Stimulated activated CD4-positive, alpha-beta T cell treated with anti-CD3 and anti-CD28 coated beads, Interleukin-1b, Interleukin-23, amount 100 ng/mL, for 1 hour (primary cell): ENCODE data around the gene IRF4.
"Not testable (repeated sequence)": the region's sequence is repeated elsewhere in the genome, so short reads cannot be mapped to it uniquely, and the experiment has no call there.

Experiments used
- DNase-seq, 2 donors: peaks; one replicate each; pipeline ENCODE4 v3.0.0-alpha.2; 2020; ENCODE audit warnings: low read depth in 2 of 2

IRF4 gene

DNA sequence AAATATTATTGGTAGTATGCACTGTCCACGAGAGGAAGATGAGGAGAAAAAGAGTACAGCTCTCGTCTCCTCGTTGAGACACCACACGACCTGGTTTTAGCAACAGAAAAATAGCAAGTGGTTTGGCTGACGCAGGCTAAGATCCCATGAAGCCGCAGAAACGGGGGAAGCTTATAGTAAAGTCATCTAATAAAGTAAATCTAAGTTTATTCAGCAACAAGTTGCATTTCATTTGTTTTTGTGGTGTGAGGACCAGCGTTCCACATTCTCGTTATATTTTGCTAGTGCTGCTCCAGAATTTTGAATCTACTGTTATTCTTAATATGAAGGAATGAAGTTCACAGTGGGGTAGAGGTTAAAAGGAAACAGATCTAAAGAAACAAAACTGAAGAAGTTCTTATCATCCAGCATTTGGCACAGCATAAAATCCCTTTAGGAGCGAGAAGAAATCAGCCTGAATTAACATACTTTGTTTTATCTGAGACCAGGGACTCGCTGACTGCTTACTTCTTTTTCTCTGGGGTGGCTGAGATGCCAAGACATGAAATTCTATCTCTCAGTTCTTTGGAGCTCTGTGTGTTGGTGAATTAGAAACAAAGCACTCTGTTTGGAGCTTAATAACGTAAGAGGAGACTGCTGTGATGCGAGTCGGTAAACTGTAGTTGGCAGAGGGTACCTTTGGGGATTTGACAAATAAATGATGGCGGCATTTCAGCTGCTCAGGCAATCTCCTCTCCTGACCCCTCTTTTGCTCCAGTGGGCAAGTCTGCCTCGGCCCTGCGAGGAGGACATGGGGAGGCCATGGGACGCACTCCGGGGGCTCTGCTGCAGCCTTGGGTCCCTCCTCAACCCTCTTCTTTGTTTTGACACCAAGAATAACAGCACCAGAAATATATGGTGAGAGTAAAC, 24.9 kb upstream of the IRF4 start:
- DNase-seq: no peak

DNA sequence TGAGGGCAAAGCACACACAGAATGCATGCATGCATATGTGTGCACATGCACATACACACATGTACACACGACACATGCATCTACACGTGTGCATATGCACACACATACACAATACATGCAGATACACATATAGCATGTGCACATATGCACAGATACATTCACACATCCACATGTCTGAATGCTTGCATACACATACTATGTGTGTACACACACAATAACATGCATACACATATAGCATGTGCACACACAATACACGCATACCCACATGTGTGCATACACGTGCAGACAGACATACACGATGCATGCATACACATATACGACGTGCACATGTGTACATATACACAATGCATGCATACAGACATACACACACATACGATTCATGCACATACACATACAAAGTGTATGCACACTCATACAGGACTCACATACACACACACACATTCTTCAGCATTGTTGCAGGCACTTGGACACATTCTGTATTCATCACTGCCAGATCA, 24.2 kb upstream of the IRF4 start:
- DNase-seq: no peak

DNA sequence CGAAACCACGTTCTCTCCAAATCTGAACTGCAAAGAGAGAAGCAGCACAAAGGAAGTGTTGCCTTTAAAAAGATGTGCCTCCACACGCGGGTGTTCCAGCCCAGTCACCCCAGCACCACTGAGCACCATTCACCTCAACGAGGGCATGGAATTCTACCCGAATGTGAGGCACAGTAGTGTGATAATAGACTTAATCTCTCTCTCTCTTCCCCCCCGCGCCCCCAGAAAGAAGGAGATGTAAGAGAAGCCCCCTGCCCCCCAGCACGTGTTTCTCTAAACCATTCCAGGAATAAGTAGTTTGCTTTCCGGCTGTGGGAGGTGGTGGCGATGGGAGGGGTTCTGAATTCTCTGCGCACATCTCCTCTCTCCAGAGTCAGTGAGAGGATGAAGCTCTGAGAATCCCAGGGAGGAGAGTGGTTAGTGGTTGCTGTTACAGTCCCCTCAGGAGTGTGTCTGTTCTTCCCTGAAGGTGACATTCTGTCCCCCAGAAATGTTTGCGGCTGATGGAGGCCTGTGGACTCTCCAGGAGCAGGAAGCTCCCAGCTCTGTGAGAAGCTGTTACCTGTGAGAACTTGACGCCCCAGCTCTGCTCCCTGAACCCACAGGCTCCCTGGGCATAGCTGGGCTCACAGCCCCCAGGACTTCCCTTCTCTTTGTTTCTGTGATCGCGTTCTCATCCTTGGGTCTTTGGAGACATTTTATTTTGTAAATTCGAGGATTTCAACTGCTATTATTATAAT, 23.5 kb upstream of the IRF4 start:
- no peak for DNase-seq

DNA sequence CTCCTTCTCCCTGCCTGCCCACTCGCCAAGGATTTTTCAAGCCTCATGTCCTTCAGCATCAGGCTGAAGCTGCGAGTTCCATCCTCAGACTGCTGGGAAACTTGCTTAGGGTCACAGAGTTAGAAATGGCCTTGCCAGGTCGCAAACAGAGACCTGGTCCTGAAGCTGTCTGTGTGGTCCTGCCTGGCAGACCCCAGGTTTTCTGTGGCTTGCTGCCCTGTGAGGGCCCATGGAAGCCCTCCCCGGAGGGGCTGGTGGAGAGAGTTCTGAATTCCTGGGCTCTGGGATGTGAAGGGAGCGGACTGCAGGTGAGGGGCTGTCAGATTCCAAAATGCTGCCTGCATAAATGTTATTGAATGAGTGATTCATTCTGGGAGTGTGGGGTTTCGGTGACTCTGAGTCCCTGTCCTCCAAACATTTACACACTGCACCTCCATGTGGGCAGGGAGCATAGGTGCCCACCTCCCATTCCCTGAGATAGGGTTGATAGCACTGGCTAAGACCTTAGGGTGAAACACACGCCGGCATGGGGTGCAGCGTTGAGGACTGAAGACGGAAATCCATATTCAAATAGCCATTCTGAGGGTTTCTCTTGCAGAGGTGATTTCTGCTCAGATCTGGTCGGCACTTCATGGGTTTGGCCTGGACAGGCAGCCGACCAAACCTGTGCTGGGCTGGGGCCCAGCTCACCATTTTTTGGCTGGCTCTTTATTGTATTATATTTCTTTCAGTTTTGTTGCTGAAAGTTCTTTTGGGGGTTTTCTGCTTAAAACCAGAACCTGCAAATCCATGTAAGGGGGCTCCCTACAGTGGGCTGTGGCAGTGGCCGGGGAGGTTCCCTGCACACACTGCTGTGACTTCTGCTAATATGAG, 21.8 kb upstream of the IRF4 start:
- no peak for DNase-seq

DNA sequence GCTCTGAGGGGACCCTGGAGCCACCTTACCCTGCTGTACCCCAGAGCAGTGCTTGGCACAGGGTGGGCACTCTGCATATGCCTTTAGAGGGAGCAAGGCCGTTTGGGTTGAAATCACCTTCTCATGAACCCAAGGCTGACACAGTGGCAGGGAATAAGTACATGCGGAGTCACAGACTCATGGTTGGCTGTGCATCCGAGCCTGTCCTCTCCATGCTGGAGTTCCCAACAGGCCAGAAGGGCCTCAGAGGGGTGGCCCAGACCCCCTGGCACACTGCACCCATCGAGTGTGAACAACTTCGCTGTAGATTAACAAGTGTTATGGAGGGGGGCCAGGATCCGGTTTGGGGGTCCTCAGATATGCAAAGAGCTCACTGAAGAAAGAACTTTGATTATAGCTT, 21.0 kb upstream of the IRF4 start:
- DNase-seq: no peak

DNA sequence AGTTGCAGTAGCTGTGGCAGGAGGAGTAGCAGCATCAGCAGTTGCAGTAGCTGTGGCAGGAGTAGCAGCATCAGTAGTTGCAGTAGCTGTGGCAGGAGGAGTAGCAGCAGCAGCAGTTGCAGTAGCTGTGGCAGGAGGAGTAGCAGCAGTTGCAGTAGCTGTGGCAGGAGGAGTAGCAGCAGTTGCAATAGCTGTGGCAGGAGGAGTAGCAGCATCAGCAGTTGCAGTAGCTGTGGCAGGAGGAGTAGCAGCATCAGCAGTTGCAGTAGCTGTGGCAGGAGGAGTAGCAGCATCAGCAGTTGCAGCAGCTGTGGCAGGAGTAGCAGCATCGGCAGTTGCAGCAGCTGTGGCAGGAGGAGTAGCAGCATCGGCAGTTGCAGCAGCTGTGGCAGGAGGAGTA, 19.7 kb upstream of the IRF4 start:
- DNase-seq: not testable (repeated sequence)

DNA sequence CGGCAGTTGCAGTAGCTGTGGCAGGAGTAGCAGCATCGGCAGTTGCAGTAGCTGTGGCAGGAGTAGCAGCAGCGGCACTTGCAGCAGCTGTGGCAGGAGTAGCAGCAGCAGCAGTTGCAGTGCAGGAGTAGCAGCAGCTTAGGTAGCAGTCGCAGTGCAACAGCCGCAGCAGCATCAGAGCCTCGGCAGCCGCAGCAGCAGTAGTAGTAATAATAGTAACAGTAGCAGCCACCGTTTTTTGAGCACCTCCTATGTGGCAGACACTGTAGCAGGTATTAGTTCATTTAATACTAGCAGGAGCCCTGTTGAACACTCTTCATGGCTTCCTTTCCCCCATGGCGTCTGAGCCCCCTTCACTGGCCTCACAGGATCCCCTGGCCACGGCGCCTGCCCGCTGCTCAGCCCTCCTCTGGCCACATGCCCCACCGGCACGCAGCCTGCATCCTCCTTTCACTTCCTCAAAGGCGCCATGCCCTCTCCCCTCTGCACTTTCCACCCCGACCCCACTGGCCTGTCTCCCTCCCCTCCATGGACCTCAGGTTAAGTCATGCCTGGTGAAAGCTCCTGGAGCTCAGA, 19.1 kb upstream of the IRF4 start:
- DNase-seq: no peak

DNA sequence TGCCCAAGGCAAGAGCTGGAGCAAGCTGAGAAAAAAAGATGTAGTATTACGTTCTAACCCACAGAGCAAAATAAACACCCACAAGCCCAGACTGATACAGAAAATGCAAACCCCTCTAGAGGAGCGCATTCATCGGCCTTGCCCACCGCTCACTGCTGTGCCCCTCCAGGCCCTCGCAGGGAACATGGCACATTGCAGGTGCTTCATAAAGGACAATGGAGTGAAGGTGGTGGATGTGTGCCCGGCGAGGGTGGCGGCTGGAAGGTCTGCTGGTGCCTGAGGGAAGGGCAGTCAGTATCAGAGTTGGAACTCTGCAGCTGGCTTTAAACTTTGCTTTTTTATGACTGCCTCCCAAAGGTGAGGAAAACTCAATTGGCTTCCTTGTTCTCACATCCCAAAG, 18.5 kb upstream of the IRF4 start:
- DNase-seq: no peak

DNA sequence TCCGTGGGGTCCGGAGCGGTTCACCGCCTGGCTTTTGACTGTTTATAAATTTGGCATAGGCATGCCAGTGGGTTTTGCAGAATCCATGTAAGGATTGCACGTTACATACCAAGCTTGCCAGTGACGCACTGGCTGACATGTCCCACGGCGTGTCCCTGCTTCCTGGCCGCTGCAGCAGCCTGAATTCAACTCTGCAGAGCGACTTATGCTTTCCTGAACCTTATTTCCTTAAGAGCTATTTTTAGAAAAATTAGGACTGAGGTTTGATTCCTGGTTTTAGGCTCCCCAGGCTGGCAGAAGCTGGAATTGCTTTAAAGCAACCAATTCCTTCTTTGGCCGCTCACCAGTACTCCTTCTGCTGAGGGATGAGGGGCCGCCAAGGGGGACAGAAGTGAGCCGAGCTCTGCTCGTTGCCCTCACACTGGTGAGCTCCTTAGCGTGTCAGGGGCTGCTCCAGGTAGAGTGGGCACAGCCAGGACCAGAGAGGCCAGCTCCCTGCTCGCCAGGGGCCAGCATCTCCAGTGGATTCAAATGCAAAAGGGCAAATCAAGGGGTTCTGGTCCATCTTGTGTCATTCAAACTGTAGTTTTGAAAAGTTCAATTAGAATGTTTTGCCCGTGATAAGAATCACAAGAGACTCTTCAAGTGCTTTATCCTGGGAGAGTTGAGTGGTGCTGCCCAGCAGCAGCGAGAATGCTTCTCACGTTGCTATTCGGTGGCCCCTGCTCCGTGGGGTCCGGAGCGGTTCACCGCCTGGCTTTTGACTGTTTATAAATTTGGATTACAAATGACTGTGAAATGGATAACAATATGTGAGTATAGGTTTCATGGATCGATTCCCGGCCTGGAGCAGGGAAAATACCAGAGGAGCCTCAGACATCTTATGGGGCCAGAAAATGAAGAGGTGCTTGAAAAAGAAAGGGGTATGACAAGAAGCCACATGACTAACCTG, 17.5 kb upstream of the IRF4 start:
- DNase-seq: no peak

DNA sequence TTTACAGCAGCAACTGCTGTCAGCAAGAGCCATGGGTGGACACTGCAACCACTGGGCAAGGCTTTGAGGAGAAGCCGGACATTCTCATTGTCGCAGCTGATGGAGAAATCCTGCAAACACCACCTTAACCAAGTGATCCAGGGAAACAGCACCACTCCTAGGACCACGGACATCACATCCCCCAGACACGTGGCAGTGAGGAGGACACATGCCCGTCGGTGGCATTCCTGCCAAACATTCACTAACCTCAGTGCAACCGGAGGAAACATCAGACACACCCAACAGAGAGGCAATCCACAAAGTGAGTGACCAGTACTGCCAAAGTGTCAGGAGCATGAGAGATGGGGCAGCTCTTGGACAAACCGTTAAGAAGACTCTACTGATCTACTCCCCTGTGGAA, 16.6 kb upstream of the IRF4 start:
- DNase-seq: no peak

DNA sequence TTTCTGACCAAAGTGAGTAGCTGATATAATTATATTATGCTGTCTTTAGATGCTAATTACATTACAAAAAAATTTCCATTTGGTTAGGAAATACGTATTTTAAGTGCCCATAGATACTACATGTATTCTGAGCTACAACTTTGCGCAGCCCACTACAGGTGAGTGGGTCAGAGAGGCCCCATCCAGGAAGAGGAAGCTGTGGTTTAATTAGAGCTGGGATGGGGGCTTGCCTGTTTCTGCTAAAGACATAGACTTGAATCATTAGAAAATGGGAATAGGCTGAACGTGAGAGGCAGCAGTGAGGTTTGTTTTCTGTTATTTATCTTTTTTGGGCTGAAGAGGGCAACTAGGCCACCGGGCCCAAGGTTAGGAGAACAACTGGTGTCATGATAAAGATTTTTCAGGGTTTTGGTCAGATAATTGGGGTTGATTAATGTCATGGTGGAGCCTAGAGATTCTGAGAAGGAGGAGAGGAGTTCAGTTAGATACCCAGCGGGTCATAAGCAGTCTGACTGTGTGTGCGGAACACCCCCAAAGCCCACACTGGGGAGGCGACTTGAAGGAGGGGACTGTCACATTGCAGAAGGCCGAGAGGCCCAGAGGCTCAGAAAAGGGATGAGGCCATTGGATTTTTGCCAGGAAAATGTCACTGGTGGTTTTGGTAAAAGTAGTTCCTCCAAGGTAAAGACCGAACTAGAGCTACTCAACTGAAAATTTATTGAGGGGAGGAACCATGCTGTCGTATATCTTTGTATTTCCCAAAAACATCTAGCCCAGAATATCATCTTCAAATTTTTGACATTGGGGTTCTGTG, 14.5 kb upstream of the IRF4 start:
- DNase-seq: no peak

DNA sequence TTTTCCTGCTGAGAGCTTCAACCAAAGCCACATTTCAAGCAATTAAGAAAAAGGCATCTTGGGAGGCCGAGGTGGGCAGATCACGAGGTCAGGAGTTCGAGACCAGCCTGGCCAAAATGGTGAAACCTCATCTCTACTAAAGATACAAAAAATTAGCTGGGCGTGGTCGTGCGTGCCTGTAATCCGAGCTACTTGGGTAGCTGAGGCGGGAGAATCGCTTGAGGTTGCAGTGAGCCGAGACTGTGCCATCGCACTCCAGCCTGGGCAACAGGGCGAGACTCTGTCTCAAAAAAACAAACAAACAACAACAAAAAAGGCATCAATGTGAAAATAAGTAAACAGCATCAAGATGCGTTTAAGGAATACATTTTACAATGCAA, 13.9 kb upstream of the IRF4 start:
- DNase-seq: not testable (repeated sequence)

DNA sequence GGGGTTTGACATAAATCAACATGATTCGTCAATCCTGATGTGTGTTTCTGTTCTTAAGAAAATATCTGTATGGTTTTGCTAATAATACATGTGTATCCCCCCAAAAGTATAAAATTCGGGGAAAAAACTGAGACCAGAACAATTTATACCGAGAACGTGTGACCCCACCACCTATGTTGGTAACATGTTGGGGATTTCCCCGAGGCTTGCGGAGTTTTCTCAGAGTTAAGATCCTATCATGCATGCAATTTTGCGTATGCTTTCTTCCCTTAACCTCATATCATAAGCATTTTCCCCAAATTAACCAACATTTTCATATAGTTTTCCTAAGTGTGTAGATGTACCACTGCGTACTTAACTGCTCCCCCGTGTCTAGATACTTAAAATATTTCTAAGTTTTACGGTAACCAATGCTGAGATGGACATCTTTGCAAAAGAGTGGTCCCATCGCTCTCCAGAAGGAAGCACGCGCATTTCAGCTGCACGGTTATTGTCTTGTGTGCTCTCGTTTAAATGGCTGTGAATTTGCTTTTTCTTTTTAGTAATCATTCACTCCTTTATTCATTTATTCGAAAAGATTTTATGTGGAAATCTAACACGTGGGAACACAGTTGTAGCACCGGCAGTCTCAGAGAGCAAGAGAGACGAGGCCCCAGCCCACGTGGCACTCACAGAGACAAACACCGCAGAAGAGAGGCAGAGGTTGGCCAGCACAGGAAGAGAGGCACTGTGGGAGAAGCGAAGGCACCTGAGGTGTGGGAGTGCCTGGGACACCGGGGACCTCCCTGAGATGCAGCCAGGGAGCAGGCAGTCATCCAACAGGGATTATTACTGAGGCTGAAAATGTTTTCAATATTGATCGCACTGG, 13.2 kb upstream of the IRF4 start:
- no peak for DNase-seq

DNA sequence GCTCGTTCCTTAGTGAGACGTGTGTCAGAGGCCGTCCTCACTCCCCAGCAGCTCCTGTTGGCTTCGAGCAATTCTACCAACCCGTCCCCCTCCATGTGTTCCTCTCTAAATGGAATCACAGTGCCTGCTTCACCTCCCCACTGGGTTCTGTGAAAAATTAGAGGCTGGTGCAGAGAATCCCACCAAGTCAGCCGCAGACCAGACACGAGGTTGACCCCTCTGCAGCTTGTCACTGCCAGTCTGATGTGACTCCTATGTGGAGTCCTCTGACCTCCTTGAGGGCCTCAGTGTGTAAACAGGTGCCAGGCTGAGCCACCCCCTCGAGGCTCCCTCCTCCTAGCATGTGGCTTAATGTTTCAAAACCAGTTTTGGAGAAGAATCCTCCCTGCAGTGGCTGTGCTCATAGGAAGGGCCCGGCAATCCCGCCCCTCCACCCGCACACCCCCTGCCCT, 12.6 kb upstream of the IRF4 start:
- no peak for DNase-seq

DNA sequence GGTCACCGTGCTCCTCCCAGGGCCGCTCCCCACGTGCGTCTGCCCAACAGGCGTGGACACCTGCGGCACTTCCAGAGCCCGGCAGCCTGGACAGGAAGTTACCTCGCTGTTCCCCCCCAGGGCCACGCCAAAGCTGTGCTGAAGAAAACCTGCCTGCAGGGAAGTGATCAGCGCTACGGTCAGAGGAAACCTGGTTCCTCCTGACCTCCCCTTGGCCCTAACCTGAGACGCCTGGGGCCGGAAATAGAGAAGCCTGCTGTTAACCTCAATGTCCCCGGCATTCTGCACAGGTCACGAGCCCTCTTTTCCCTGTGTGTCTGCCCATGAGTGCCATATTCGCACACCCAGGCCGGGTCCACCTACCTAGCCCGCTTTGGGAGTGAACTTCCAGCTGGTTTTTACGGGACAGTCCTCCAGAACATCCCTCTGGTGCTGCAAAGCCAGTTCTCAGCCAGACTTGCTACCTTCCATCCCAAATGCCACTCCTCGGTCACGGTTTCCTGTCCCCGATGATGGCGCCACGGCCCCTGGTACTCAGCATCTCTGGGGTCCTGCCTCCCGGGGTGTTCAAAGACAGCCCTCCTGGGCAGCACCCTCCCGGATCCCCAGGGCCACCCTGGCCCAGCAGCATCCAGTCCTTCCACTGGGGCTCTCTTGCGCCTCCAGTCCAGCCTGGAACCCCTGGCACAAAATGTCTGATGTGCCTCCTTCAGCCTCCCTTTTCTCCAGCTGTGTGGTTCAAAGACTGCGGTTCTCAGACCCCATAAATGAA, 12.0 kb upstream of the IRF4 start:
- no peak for DNase-seq

DNA sequence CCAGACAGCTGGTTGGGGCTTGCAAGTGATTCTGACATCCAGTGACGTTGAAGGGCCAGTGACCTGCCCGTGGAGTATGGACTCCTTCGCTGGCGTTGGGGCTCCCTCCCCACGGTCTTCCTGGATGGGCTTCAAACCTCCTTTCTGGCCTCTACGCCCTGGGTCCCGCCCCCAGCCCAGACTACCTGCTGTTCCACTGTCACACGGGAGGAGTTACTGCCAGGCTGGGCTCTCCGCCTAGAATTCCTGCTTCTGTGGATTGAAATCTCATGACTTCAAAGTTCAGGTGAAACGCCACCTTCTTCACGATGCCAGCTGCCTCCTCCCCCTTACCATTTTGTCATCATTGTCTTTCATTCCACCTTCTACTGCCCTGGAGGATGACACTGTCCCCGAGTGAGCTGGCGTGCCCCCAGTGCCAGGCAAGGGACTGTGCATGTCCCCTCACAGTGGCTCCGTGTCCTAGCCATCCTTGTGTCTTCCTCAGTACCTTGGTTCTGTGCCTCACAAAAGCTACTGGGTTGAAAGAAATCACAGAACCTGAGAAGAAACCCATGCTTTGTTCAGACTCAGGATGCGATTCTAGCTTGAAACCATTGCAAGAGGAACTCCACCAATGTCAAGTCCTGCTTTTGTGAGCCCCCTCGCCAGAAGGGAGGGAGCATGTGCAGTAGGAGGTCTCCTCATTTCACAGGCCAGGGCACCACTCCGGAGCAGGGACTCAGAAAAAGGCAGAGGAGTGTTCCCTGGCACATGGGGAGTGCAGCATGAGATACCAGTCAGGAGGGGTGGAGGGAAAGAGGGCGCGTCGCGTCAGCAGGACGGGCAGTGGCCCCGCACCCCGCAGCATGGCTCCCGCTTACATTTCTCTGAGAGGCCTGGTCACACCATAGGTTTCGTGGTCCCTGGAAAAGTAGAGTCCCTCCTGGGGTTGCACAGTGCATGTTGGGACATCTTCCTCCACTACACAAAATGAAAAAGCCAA, 11.0 kb upstream of the IRF4 start:
- DNase-seq: no peak
